H9 (cell line): ENCODE measurements around the gene LDLRAD4. TPM values are rescaled to one million over a fixed set of nuclear protein-coding genes. Genes with fewer than 3 reads are reported as not detected.

Experiments used
- DNase-seq: peaks from one replicate; pipeline ENCODE4 v3.0.0-alpha.2; 2017
- H2AFZ ChIP-seq: one replicate; pipeline ENCODE4 v1.6.1; 2013; ENCODE audit warnings: mild to moderate bottlenecking, low read length, control low read depth, moderate library complexity
- H2AK5ac ChIP-seq: 2 replicates; pipeline ENCODE4 v1.6.1; 2013; ENCODE audit warnings: low read length, control low read depth, mixed read lengths; ENCODE audit not compliant: insufficient read length
- H2BK120ac ChIP-seq: one replicate; pipeline ENCODE4 v1.6.1; 2013; ENCODE audit warnings: low read depth, mild to moderate bottlenecking, low read length, control low read depth, inconsistent platforms; ENCODE audit not compliant: poor library complexity, severe bottlenecking
- H2BK12ac ChIP-seq: 2 replicates; pipeline ENCODE4 v1.6.1; 2013; ENCODE audit warnings: low read length, control low read depth, mixed read lengths, low read depth; ENCODE audit not compliant: insufficient read length
- H2BK15ac ChIP-seq: 2 replicates; pipeline ENCODE4 v1.6.1; 2013; ENCODE audit warnings: low read depth, low read length, control low read depth
- H2BK20ac ChIP-seq: one replicate; pipeline ENCODE4 v1.6.1; 2013; ENCODE audit warnings: low read depth, mild to moderate bottlenecking, low read length, control low read depth, inconsistent platforms; ENCODE audit not compliant: poor library complexity, severe bottlenecking
- H2BK5ac ChIP-seq: 2 replicates; pipeline ENCODE4 v1.6.1; 2013; ENCODE audit warnings: low read length, control low read depth, mixed read lengths; ENCODE audit not compliant: insufficient read length
- H3K14ac ChIP-seq: 2 replicates; pipeline ENCODE4 v1.6.1; 2013; ENCODE audit warnings: low read length, control low read depth; ENCODE audit not compliant: insufficient read depth
- H3K18ac ChIP-seq: 2 replicates; pipeline ENCODE4 v1.6.1; 2013; ENCODE audit warnings: low read depth, mild to moderate bottlenecking, mixed read lengths, low read length, control low read depth; ENCODE audit not compliant: insufficient read length
- H3K23ac ChIP-seq: 2 replicates; pipeline ENCODE4 v1.6.1; 2013; ENCODE audit warnings: low read length, control low read depth, mixed read lengths, low read depth; ENCODE audit not compliant: insufficient read length
- H3K23me2 ChIP-seq: 2 replicates; pipeline ENCODE4 v1.6.1; 2013; ENCODE audit warnings: low read depth, mild to moderate bottlenecking, mixed read lengths, low read length, control low read depth; ENCODE audit not compliant: insufficient read length, poor library complexity, severe bottlenecking
- H3K27ac ChIP-seq: 2 replicates; pipeline ENCODE4 v1.5.1; 2013; ENCODE audit warnings: low read length, control low read depth, mixed read lengths, low read depth; ENCODE audit not compliant: insufficient read length
- H3K27me3 ChIP-seq: 2 replicates; pipeline ENCODE4 v1.6.1; 2013; ENCODE audit warnings: low read length, control low read depth, inconsistent platforms; ENCODE audit not compliant: insufficient read depth
- H3K4ac ChIP-seq: 2 replicates; pipeline ENCODE4 v1.6.1; 2013; ENCODE audit warnings: low read depth, mild to moderate bottlenecking, control low read depth, inconsistent platforms, low read length, moderate library complexity
- H3K4me1 ChIP-seq: 2 replicates; pipeline ENCODE4 v1.6.1; 2013; ENCODE audit warnings: low read length, control low read depth, inconsistent platforms; ENCODE audit not compliant: insufficient read depth
- H3K4me2 ChIP-seq: 2 replicates; pipeline ENCODE4 v1.6.1; 2013; ENCODE audit warnings: low read length, control low read depth, mixed read lengths; ENCODE audit not compliant: insufficient read length, insufficient read depth
- H3K56ac ChIP-seq: 2 replicates; pipeline ENCODE4 v1.6.1; 2013; ENCODE audit warnings: low read depth, mild to moderate bottlenecking, mixed read lengths, low read length, control low read depth; ENCODE audit not compliant: insufficient read length
- H3K79me1 ChIP-seq: 2 replicates; pipeline ENCODE4 v1.6.1; 2013; ENCODE audit warnings: low read depth, mild to moderate bottlenecking, moderate library complexity, low read length, control low read depth, inconsistent platforms; ENCODE audit not compliant: insufficient read depth, poor library complexity, severe bottlenecking
- H3K79me2 ChIP-seq: 2 replicates; pipeline ENCODE4 v1.6.1; 2013; ENCODE audit warnings: low read length, control low read depth, inconsistent platforms; ENCODE audit not compliant: insufficient read depth
- H3K9ac ChIP-seq: 2 replicates; pipeline ENCODE4 v1.6.1; 2013; ENCODE audit warnings: low read length, control low read depth, mixed read lengths; ENCODE audit not compliant: insufficient read length; ENCODE audit errors: extremely low read depth
- H3K9me3 ChIP-seq: one replicate; pipeline ENCODE4 v1.6.1; 2013; ENCODE audit warnings: low read depth, low read length, inconsistent platforms; ENCODE audit not compliant: control insufficient read depth
- H3T11ph ChIP-seq: one replicate; pipeline ENCODE4 v1.6.1; 2013; ENCODE audit warnings: mild to moderate bottlenecking, low read length, control low read depth, inconsistent platforms
- H4K20me1 ChIP-seq: one replicate; pipeline ENCODE4 v1.6.1; 2013; ENCODE audit not compliant: control insufficient read depth, insufficient read length, insufficient read depth
- H4K5ac ChIP-seq: 2 replicates; pipeline ENCODE4 v1.6.1; 2013; ENCODE audit warnings: low read depth, mild to moderate bottlenecking, mixed read lengths, low read length, control low read depth; ENCODE audit not compliant: insufficient read length
- H4K8ac ChIP-seq: replicated peaks from 2 replicates; pipeline ENCODE4 v1.6.1; 2013; ENCODE audit warnings: low read length, control low read depth, mixed read lengths, low read depth; ENCODE audit not compliant: insufficient read length
- H4K91ac ChIP-seq: 2 replicates; pipeline ENCODE4 v1.6.1; 2013; ENCODE audit warnings: low read depth, mild to moderate bottlenecking, moderate library complexity, mixed read lengths, low read length, control low read depth; ENCODE audit not compliant: insufficient read length
- H3K27ac Mint-ChIP-seq, 3 experiments: 2 replicates in 2 of 3; 3 replicates in 1 of 3; pipeline ENCODE4 v1.8.0; 2020 to 2021; ENCODE audit warnings: mixed read lengths in 3 of 3, mild to moderate bottlenecking in 1 of 3, moderate library complexity in 1 of 3
- H3K27me3 Mint-ChIP-seq: 2 replicates; pipeline ENCODE4 v1.8.0; 2021; ENCODE audit warnings: low read depth, mild to moderate bottlenecking, moderate library complexity, mixed read lengths
- H3K36me3 Mint-ChIP-seq, 3 experiments: 2 replicates in 2 of 3; 3 replicates in 1 of 3; pipeline ENCODE4 v1.8.0; 2020 to 2021; ENCODE audit warnings: low read depth in 3 of 3, mixed read lengths in 3 of 3; ENCODE audit not compliant: insufficient read depth in 1 of 3
- H3K4me1 Mint-ChIP-seq, 2 experiments: 2 replicates each; pipeline ENCODE4 v1.8.0; 2020; ENCODE audit warnings: mixed read lengths in 2 of 2
- H3K4me3 Mint-ChIP-seq, 2 experiments: 2 replicates in 1 of 2; 3 replicates in 1 of 2; pipeline ENCODE4 v1.8.0; 2020 to 2021; ENCODE audit warnings: mild to moderate bottlenecking in 2 of 2, mixed read lengths in 2 of 2, moderate library complexity in 1 of 2
- H3K9me3 Mint-ChIP-seq, 2 experiments: 2 replicates in 1 of 2; 3 replicates in 1 of 2; pipeline ENCODE4 v1.8.0; 2020; ENCODE audit warnings: mild to moderate bottlenecking in 2 of 2, mixed read lengths in 2 of 2, moderate library complexity in 1 of 2
- WGBS: extraction: QIAGEN DNeasy Blood & Tissue Kit; methylation state at CpG from one replicate; pipeline ENCODE4 v1.1.7; 2013; ENCODE audit warnings: missing lambda C conversion rate, low lambda C conversion rate, mixed read lengths; ENCODE audit not compliant: insufficient read length; ENCODE audit errors: extremely low coverage; 5-methylcytosine and 5-hydroxymethylcytosine counted together
- total RNA-seq: library from RNA; stranded (reverse); gene quantifications from 2 replicates; pipeline ENCODE4 v1.2.1, GENCODE V29; 2021
- TF ChIP-seq, protein P1 (sequence below): fragments of 200-600 bp; sonication (generic); conservative IDR thresholded peaks from 3 replicates; pipeline ENCODE4 v1.8.0; 2021; ENCODE audit warnings: antibody characterized with exemption, mild to moderate bottlenecking

The LDLRAD4 gene
- total RNA-seq, 1 experiment from 2014 or later: 3.9 TPM

DNA sequence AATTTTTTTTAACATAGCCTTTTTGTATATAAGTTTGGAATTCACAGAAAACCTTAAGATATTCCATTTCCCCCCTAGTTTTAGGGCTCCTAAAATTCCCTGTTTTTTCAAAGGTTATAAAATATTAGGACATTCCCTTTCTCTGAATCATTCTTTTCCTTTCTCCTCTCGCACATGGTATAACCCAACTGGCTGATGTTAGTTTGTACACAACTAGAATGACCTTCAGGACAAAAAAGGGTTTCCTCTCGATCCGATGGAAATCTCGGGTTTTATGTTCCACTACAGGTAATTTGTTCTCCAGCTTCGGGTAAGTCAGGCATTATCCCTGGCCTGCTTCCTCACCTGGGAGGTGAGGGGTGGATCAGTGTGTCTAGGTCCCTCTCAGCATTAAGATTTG lies 215.1 kb downstream of the LDLRAD4 start:
- Histone ChIP-seq H3K4ac (no peak overlapping the region), H2BK120ac (no peak overlapping the region), H3T11ph (no peak overlapping the region), H2BK15ac (no peak overlapping the region), H2BK12ac (no peak overlapping the region), H2BK5ac (no peak overlapping the region), H3K4me2 (no peak overlapping the region), H3K23ac (no peak overlapping the region), H4K8ac (no peak overlapping the region), H3K4me1 (0 out of 2 replicates have a peak, but pooled peaks cover 2% of the 10 kb centered on the region), H3K27ac (no peak overlapping the region), H4K20me1 (no peaks in the 10 kb centered on the region), H4K91ac (no peak overlapping the region), H3K18ac (no peak overlapping the region), H2AK5ac (no peak overlapping the region), H3K79me2 (no peaks in the 10 kb centered on the region), H3K14ac (no peak overlapping the region), H3K9ac (no peak overlapping the region), H2BK20ac (no peak overlapping the region), H3K79me1 (no peaks in the 10 kb centered on the region), H2AFZ (no peak overlapping the region), H3K27me3 (no peaks in the 10 kb centered on the region), H3K9me3 (no peaks in the 10 kb centered on the region), H3K56ac (no peak overlapping the region), H3K23me2 (no peaks in the 10 kb centered on the region), H4K5ac (no peak overlapping the region)
- no peaks in the 10 kb centered on the region; a peak in 1 of 7 replicates for H3K36me3 Mint-ChIP-seq
- TF ChIP-seq, protein P1, sequence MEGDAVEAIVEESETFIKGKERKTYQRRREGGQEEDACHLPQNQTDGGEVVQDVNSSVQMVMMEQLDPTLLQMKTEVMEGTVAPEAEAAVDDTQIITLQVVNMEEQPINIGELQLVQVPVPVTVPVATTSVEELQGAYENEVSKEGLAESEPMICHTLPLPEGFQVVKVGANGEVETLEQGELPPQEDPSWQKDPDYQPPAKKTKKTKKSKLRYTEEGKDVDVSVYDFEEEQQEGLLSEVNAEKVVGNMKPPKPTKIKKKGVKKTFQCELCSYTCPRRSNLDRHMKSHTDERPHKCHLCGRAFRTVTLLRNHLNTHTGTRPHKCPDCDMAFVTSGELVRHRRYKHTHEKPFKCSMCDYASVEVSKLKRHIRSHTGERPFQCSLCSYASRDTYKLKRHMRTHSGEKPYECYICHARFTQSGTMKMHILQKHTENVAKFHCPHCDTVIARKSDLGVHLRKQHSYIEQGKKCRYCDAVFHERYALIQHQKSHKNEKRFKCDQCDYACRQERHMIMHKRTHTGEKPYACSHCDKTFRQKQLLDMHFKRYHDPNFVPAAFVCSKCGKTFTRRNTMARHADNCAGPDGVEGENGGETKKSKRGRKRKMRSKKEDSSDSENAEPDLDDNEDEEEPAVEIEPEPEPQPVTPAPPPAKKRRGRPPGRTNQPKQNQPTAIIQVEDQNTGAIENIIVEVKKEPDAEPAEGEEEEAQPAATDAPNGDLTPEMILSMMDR: no peak
- WGBS: no CpG with 5 or more reads among the region's 5 CpGs
- no peak for DNase-seq
- no peak overlapping the region for H3K27ac Mint-ChIP-seq
- H3K27me3 Mint-ChIP-seq: no peaks in the 10 kb centered on the region
- H3K4me1 Mint-ChIP-seq: peaks cover 17 to 35% of the 10 kb centered on the region in 2 experiments
- no peaks in the 10 kb centered on the region for H3K9me3 Mint-ChIP-seq
- H3K4me3 Mint-ChIP-seq: no peak overlapping the region
